ENCODE data around the gene CTDSP1. TPM values are rescaled to one million over a fixed set of nuclear protein-coding genes. Genes with fewer than 3 reads are reported as not detected.

Gene CTDSP1
- polyA plus RNA-seq, 3 donors from 2014 or later, result 43.7 to 78.5 (median 61.8) TPM

DNA sequence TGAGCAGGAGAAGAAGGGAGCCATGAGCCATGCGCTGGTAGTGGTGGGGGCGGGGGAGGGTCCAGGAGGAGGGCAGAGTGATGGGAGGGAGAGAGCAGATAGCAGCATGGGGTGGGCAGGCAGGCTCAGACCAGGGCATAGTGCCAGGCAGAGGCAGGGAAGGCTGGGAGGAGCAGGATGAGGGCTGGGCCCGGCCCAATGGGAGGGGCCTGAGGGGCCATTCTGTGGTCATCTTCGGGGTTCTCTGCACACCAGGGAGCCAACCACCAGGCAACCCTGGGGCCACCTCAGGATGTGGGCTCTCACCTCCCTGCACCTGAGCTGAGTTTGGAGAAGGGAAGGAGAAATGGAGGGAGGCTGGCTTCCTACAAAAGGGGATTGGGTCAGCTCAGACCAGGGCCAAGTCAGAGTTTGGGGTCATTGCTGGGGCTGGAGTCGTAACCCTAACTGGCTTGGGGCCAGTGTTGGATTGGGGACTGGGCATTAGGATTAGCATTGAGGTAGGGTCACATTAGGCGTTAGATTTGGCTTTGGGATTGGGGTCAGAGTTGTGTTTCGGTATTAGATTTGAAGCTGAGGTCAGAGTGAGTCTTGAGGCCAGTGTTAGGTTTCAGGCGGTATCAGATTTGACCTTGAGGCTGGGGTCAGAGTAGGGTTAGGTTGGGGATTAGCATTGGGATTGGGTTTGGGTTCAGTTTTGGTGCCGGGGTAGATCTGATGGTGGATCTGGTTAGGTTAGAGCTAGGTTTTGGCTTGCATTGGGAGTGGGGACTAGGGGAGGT lies 30.4 kb downstream of the CTDSP1 start:
- Mint-ChIP-seq H3K27ac (peak overlapping the region in 1 of 6 donors; percentile 2), H3K36me3 (no peaks in the 10 kb centered on the region), H3K4me1 (no peaks in the 10 kb centered on the region), H3K4me3 (no peak overlapping the region), H3K9me3 (no peaks in the 10 kb centered on the region), H3K27me3 (ENCODE audit: low read depth in 3 of 3) (peaks cover 0 to 5% (median 0%) of the 10 kb centered on the region in 3 donors)
- DNase-seq, result no peak

DNA sequence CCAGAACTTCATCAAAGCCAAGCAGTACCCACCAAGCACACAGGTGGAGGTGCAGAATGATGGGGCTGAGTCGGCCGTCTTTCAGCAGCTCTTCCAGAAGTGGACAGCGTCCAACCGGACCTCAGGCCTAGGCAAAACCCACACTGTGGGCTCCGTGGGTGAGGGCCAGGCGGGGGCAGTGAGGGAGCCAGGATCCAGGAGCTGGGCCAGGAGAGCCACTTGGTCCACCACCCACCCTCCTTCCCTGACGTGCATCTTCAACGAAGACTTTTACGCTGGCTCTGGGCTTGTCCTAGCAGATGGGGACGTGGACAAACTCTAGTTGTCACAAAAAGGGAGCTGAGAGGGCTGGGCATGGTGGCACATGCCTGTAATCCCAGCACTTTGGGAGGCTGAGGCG lies 31.1 kb downstream of the CTDSP1 start:
- Mint-ChIP-seq H3K4me1 (no peaks in the 10 kb centered on the region), H3K36me3 (no peaks in the 10 kb centered on the region), H3K9me3 (no peaks in the 10 kb centered on the region), H3K27ac (peak overlapping the region in 1 of 6 donors; percentile 2), H3K27me3 (ENCODE audit: low read depth in 3 of 3) (peaks cover 0 to 5% (median 0%) of the 10 kb centered on the region in 3 donors), H3K4me3 (no peak overlapping the region)
- no peak for DNase-seq

DNA sequence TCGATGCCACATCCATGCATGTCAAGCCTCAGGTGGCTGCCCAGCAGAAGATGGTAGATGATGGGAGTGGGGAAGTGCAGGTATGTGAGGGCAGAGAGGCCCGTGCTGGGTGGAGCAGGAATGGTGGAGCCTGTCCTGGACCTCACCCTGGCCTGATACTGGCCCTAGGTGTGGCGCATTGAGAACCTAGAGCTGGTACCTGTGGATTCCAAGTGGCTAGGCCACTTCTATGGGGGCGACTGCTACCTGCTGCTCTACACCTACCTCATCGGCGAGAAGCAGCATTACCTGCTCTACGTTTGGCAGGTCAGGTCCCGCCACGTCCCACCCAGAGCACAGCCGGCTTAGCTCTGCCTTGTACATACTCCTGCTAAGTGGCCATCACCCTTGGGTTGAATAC lies 32.2 kb downstream of the CTDSP1 start:
- Mint-ChIP-seq H3K36me3 (no peaks in the 10 kb centered on the region), H3K27me3 (ENCODE audit: low read depth in 3 of 3) (peaks cover 0 to 4% (median 0%) of the 10 kb centered on the region in 3 donors), H3K4me3 (no peak overlapping the region), H3K27ac (no peak overlapping the region), H3K9me3 (no peaks in the 10 kb centered on the region), H3K4me1 (no peaks in the 10 kb centered on the region)
- no peak for DNase-seq

DNA sequence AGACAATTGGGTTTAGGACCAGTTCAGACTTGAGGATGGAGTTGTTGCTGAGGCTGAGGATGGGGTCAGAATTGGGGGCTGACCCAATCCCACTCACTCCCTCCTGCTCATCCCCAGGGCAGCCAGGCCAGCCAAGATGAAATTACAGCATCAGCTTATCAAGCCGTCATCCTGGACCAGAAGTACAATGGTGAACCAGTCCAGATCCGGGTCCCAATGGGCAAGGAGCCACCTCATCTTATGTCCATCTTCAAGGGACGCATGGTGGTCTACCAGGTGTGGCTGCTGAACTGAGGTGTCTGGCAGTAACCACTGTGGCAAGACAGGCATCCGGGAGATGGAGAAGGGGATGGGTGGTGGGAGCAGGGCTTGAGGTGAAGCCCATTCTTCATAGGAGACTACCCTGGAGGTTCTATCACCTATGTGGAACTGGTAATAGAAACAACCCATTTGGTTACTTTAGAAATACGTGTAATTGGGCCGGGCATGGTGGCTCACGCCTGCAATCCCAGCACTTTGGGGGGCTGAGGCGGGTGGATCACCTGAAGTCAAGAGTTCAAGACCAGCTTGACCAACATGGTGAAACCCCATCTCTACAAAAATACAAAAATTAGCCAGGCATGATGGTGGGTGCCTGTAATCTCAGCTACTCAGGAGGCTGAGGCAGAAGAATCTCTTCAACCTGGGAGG lies 33.2 kb downstream of the CTDSP1 start:
- H3K4me1 Mint-ChIP-seq, result no peaks in the 10 kb centered on the region
- no peaks in the 10 kb centered on the region for H3K9me3 Mint-ChIP-seq

DNA sequence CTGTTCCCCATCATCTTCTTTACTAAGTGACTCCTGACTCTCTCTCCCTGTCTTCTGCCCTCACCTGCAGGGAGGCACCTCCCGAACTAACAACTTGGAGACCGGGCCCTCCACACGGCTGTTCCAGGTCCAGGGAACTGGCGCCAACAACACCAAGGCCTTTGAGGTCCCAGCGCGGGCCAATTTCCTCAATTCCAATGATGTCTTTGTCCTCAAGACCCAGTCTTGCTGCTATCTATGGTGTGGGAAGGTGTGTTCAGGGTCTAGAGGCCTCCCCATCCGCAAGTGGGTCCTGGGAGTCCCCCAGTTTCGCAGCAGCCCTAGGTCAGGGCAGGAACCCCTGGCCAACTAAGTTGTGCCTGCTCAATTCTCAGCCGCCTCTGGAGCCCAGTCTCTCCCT lies 34.8 kb downstream of the CTDSP1 start:
- Mint-ChIP-seq H3K4me1 (no peaks in the 10 kb centered on the region), H3K4me3 (no peak overlapping the region), H3K36me3 (no peaks in the 10 kb centered on the region), H3K27me3 (ENCODE audit: low read depth in 3 of 3) (peaks cover 0 to 3% (median 2%) of the 10 kb centered on the region in 3 donors), H3K9me3 (no peaks in the 10 kb centered on the region), H3K27ac (no peak overlapping the region)
- DNase-seq, result no peak

More for the DNA sequence above, 33.2 kb downstream of the CTDSP1 start:
- DNase-seq, result no peak
- Mint-ChIP-seq H3K27me3 (ENCODE audit: low read depth in 3 of 3) (peaks cover 0 to 4% (median 0%) of the 10 kb centered on the region in 3 donors), H3K4me3 (no peak overlapping the region), H3K27ac (no peak overlapping the region), H3K36me3 (no peaks in the 10 kb centered on the region)

DNA sequence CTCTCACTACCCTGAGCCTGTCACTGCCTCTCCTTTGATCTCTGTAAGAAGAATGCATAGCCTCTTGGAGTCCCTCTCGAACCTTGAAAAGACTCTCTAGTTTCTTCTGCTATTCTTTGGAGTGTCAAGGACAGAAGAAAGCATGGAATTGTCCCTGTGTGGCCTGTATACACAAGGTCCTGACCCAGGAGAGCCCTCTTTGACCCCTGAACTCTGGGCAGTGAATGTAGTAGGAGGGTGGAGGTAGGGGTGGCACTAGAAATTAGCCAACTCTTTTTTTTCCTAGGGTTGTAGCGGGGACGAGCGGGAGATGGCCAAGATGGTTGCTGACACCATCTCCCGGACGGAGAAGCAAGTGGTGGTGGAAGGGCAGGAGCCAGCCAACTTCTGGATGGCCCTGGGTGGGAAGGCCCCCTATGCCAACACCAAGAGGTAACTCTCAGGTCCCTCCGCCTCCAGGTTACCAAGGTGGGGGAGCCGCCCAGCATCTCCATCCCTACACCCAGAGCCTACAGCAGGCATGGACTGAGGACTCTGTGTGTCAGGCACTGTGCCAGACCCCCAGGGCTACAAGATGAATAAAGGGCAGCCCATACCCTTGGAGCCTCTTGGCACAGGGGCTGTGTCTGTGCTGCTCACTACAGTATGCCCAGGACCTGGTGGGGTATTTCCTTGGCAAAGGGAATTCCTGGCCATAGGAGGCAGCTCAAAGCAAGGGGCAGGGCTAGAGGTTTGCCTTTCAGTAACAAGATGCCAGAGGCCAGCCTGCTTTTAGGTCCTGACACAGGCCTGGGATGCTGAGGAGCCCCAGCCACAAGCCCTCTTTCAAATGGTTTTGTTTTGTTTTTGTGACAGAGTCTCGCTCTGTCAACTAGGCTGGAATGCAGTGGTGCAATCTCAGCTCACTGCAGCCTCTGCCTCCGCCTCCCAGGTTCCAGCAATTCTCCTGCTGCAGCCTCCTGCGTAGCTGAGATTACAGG lies 35.6 kb downstream of the CTDSP1 start:
- DNase-seq, result no peak
- Mint-ChIP-seq H3K27ac (no peak overlapping the region), H3K27me3 (ENCODE audit: low read depth in 3 of 3) (peaks cover 0 to 3% (median 2%) of the 10 kb centered on the region in 3 donors), H3K36me3 (no peaks in the 10 kb centered on the region), H3K9me3 (no peaks in the 10 kb centered on the region), H3K4me1 (no peaks in the 10 kb centered on the region), H3K4me3 (no peak overlapping the region)

DNA sequence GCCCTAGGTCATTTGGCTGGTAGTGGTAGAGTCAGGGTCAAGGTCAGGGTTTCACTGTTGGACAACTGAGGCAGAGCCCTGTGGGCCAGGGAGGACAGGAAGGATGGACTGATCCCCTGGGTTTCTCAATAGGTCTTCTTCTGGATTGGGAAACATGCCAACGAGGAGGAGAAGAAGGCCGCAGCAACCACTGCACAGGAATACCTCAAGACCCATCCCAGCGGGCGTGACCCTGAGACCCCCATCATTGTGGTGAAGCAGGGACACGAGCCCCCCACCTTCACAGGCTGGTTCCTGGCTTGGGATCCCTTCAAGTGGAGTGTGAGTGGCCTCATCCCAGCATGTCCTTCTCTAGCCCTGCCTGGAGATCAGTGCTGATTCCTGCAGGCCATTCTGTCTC lies 37.3 kb downstream of the CTDSP1 start:
- Mint-ChIP-seq H3K4me3 (no peak overlapping the region), H3K9me3 (no peaks in the 10 kb centered on the region), H3K27me3 (ENCODE audit: low read depth in 3 of 3) (peaks cover 0 to 3% (median 2%) of the 10 kb centered on the region in 3 donors), H3K27ac (peak overlapping the region in 1 of 6 donors; percentile 60), H3K36me3 (no peaks in the 10 kb centered on the region), H3K4me1 (no peaks in the 10 kb centered on the region)
- DNase-seq, result no peak

DNA sequence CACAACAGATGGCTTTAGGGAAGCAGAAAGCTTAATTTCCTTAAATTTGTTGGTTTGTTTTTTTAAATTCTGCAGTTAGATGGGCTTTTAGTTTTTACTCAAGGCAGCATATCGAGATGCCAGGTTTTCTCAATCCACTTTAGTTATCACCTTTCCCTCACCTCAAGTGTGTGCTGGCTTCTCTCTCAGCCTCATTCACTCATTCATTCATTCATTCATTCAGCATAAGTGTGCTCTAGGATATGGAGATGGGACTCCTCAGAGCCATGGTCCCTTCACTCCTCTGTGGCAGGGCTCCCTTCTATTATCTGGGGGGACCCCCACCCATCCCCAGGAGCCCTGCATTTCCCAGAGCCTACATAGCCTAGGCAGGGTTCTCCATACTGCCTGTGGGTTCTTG lies 38.3 kb downstream of the CTDSP1 start:
- Mint-ChIP-seq H3K4me3 (no peak overlapping the region), H3K27me3 (ENCODE audit: low read depth in 3 of 3) (peaks cover 0 to 3% (median 2%) of the 10 kb centered on the region in 3 donors), H3K9me3 (no peaks in the 10 kb centered on the region), H3K36me3 (peaks cover 0 to 3% (median 0%) of the 10 kb centered on the region in 3 donors), H3K4me1 (no peaks in the 10 kb centered on the region), H3K27ac (no peak overlapping the region)
- DNase-seq, result no peak

DNA sequence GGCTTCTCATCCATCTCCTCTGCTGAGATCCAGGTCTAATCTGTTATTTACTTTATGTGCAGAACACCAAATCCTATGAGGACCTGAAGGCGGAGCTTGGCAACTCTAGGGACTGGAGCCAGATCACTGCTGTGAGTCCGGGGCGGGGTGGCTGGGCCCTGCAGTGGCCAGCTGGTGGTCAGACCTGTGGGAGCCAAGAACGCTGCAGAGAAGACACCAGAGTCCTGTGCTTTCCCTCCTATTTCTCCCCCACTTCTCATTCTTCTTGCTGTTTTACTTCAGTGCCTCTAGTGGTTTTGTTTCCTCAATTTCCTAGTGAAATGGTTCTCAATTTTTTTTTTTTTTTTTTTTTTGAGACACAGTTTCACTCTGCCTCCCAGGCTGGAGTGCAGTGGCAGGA lies 38.9 kb downstream of the CTDSP1 start:
- peaks cover 0 to 3% (median 0%) of the 10 kb centered on the region in 3 donors for H3K36me3 Mint-ChIP-seq
- H3K27me3 Mint-ChIP-seq (ENCODE audit: low read depth in 3 of 3), result peaks cover 0 to 3% (median under 1%) of the 10 kb centered on the region in 3 donors
- no peak overlapping the region for H3K4me3 Mint-ChIP-seq
- DNase-seq, result no peak
- H3K27ac Mint-ChIP-seq, result no peak overlapping the region
- no peaks in the 10 kb centered on the region for H3K4me1 Mint-ChIP-seq
- H3K9me3 Mint-ChIP-seq, result no peaks in the 10 kb centered on the region

DNA sequence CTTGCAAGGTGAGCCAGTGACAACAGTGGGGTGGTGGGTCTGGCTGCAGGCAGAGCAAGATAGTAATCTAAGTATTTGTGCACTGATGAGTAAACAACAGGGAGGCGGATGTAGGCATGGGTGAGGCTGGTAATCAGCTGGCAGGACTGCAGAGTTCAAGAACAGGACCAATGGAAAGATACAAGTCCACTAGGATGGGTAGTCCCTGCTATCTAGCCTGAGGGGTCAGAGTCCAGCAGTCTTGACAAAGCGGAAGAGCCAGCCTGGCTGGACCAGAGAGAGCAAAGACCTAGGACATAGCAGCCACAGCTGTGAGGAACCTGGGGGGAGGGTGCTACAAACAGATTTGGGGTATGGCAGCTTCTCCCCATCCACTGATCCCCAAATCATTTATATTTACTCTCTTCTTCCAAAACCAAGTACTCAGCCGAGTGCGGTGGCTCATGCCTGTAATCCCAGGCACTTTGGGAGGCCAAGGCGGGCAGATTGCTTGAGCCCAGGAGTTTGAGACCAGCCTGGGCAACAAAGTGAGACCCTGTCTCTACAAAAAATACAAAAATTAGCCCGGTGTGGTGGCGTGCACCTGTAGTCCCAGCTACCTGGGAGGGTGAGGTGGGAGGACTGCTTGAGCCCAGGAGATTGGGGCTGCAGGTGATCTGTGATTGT lies 45.2 kb downstream of the CTDSP1 start:
- Mint-ChIP-seq H3K4me3 (no peak overlapping the region), H3K36me3 (peaks cover 9 to 22% (median 11%) of the 10 kb centered on the region in 3 donors), H3K4me1 (no peaks in the 10 kb centered on the region), H3K27ac (peak overlapping the region in 1 of 6 donors; percentile 0), H3K9me3 (peaks cover 0 to 2% (median 0%) of the 10 kb centered on the region in 6 donors), H3K27me3 (ENCODE audit: low read depth in 3 of 3) (no peaks in the 10 kb centered on the region)
- no peak for DNase-seq

DNA sequence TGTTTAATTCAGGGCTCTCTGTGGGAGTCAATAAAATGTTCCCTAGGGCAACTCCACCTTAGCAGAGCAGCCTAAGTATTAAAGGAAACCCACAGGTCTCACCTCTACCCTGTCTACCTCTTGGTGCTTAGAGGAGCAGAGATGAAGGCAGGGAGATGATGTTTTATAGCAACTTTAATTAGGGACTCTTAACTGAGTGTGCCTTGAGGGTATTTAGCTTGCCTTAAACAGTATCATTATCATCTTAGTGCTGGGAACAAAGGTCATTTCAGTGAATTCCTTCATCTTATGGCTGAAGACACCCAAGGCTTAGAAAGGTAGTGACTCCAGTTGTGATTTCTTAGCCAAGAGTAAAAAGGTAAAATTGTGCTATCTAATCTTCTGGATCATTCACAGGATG lies 45.9 kb downstream of the CTDSP1 start:
- H3K27me3 Mint-ChIP-seq (ENCODE audit: low read depth in 3 of 3), result no peaks in the 10 kb centered on the region
- H3K4me3 Mint-ChIP-seq, result no peak overlapping the region
- no peak for DNase-seq
- H3K4me1 Mint-ChIP-seq, result no peaks in the 10 kb centered on the region
- H3K9me3 Mint-ChIP-seq, result peaks cover 0 to 2% (median 0%) of the 10 kb centered on the region in 6 donors
- H3K36me3 Mint-ChIP-seq, result peaks cover 9 to 30% (median 12%) of the 10 kb centered on the region in 3 donors
- no peak overlapping the region for H3K27ac Mint-ChIP-seq

DNA sequence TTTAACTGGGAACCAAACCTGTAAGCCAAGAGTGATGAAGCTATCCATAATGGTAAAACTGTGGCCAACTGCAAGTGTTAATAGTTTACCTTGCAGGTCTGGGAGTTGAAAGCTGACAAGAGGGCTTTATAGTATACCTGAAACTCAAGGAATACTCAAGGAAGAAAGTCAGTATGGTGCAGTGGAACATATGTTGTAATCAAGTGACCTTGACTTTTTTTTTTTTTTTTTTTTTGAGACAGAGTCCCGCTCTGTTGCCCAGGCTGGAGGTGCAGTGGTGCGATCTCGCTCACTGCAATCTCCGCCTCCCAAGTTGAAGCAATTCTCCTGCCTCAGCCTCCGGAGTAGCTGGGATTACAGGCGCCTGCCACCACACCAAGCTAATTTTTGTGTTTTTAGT lies 46.9 kb downstream of the CTDSP1 start:
- Mint-ChIP-seq H3K27me3 (ENCODE audit: low read depth in 3 of 3) (no peaks in the 10 kb centered on the region), H3K9me3 (peaks cover 0 to 2% (median 0%) of the 10 kb centered on the region in 6 donors), H3K27ac (no peak overlapping the region), H3K36me3 (peaks cover 9 to 31% (median 12%) of the 10 kb centered on the region in 3 donors), H3K4me1 (no peaks in the 10 kb centered on the region), H3K4me3 (no peak overlapping the region)
- DNase-seq, result no peak

DNA sequence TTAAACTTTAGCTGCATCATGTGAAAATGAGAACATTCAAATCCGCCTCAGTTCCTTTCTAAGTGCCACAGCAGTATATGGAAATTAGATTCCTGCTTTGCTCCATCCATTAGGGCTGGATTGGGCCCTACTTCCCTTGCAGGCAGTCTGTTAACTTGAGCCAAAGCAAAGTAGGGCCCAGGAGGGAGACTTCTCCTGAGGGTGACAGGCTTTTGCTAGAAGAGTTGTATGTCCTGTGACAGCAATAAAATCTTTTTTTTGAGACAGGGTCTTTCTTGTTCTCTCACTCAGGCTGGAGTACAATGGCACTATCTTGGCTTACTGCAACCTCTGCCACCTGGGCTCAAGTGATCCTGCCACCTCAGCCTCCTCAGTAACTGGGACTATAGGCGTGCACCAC lies 47.4 kb downstream of the CTDSP1 start:
- Mint-ChIP-seq H3K27me3 (ENCODE audit: low read depth in 3 of 3) (no peaks in the 10 kb centered on the region), H3K9me3 (peaks cover 0 to 2% (median 0%) of the 10 kb centered on the region in 6 donors), H3K36me3 (peaks cover 9 to 31% (median 12%) of the 10 kb centered on the region in 3 donors), H3K27ac (no peak overlapping the region), H3K4me1 (no peaks in the 10 kb centered on the region), H3K4me3 (no peak overlapping the region)
- no peak for DNase-seq

Data from immature natural killer cell (primary cell).